NCI-H748 treated with DMSO at 0.1 percent for 48 hours (cell line): Measurements from ENCODE around the gene RBKS.
"Not testable (repeated sequence)": the region's sequence is repeated elsewhere in the genome, so short reads cannot be mapped to it uniquely, and the experiment has no call there.

ENCODE experiments used
- DNase-seq: peaks from one replicate; lab custom pipeline; 2025; lab: John Stamatoyannopoulos, UW

RBKS gene

GRCh38 chr2:27798948-27799645 lies 91.1 kb downstream of the RBKS start:
- DNase-seq: no peak

GRCh38 chr2:27798486-27798885 lies 91.7 kb downstream of the RBKS start:
- DNase-seq: no peak

GRCh38 chr2:27797841-27798240 lies 92.3 kb downstream of the RBKS start:
- no peak for DNase-seq

GRCh38 chr2:27796791-27797765 lies 93.1 kb downstream of the RBKS start:
- no peak for DNase-seq

- no peak for DNase-seq
Measured at GRCh38 chr2:27795868-27796277, 94.3 kb downstream of the RBKS start.

GRCh38 chr2:27795093-27795834 lies 94.9 kb downstream of the RBKS start:
- DNase-seq: no peak

- no peak for DNase-seq
Measured at GRCh38 chr2:27792759-27793158, 97.4 kb downstream of the RBKS start.

- DNase-seq: no peak
Measured at GRCh38 chr2:27790796-27791195, 99.4 kb downstream of the RBKS start.

GRCh38 chr2:27782701-27783100 lies 107.5 kb downstream of the RBKS start:
- no peak for DNase-seq

- DNase-seq: no peak
Measured at GRCh38 chr2:27781496-27781895, 108.7 kb downstream of the RBKS start.

GRCh38 chr2:27779417-27780055 lies 110.7 kb downstream of the RBKS start:
- no peak for DNase-seq

GRCh38 chr2:27776696-27777095 lies 113.5 kb downstream of the RBKS start:
- DNase-seq: no peak

GRCh38 chr2:27776097-27776496 lies 114.1 kb downstream of the RBKS start:
- DNase-seq: no peak

GRCh38 chr2:27773959-27774358 lies 116.2 kb downstream of the RBKS start:
- DNase-seq: no peak

- DNase-seq: no peak
Measured at GRCh38 chr2:27772804-27773203, 117.4 kb downstream of the RBKS start.

- DNase-seq: peak; percentile 83
Measured at GRCh38 chr2:27771548-27772335, 118.4 kb downstream of the RBKS start, which contains the start of gene MRPL33. Gene MRPL33, plus strand, starts transcription at chr2:27771719. Its CDS starts 59 bp downstream, at chr2:27771778.

GRCh38 chr2:27771202-27771547 lies 119.0 kb downstream of the RBKS start:
- no peak for DNase-seq

GRCh38 chr2:27766287-27766661 lies 123.9 kb downstream of the RBKS start:
- no peak for DNase-seq

GRCh38 chr2:27765621-27766286 lies 124.4 kb downstream of the RBKS start:
- DNase-seq: no peak

- not testable (repeated sequence) for DNase-seq
Measured at GRCh38 chr2:27764526-27764925, 125.7 kb downstream of the RBKS start.

- no peak for DNase-seq
Measured at GRCh38 chr2:27763907-27764267, 126.3 kb downstream of the RBKS start.
